Muscle of leg (tissue), 11 donors: ENCODE data around the gene CMIP. TPM values are rescaled to one million over a fixed set of nuclear protein-coding genes. Genes with fewer than 3 reads are reported as not detected.
A peak's percentile ranks its signal among the peaks of the same experiment; 100 is the strongest.

ENCODE experiments used
- DNase-seq: peaks from one replicate; pipeline ENCODE4 v3.0.0; 2013
- H3K27ac ChIP-seq: one replicate; pipeline ENCODE4 v1.5.1; 2013; ENCODE audit warnings: mild to moderate bottlenecking, low read length, control low read depth
- H3K27me3 ChIP-seq: one replicate; pipeline ENCODE4 v1.6.1; 2013; ENCODE audit warnings: low read length; ENCODE audit not compliant: control insufficient read depth, insufficient read depth
- H3K36me3 ChIP-seq: one replicate; pipeline ENCODE4 v1.6.1; 2013; ENCODE audit warnings: low read length; ENCODE audit not compliant: control insufficient read depth, insufficient read depth
- H3K4me1 ChIP-seq: one replicate; pipeline ENCODE4 v1.6.1; 2013; ENCODE audit warnings: low read length; ENCODE audit not compliant: control insufficient read depth, insufficient read depth
- H3K4me3 ChIP-seq: one replicate; pipeline ENCODE4 v1.5.1; 2013; ENCODE audit warnings: low read length, control low read depth
- H3K9me3 ChIP-seq: replicated peaks from 2 replicates; pipeline ENCODE4 v1.6.1; 2013; ENCODE audit warnings: low read depth, low read length; ENCODE audit not compliant: control insufficient read depth
- whole genome bisulfite sequencing: methylation state at CpG from one replicate; pipeline ENCODE4 v1.1.5; 2013; ENCODE audit warnings: missing lambda C conversion rate; ENCODE audit not compliant: insufficient coverage; 5-methylcytosine and 5-hydroxymethylcytosine counted together
- polyA plus RNA-seq, 8 donors: library from polyadenylated mRNA; unstranded; fragments of 120-200 nt; gene quantifications; one replicate each; pipeline versions ENCODE4 v1.2.1 to v1.2.3, GENCODE V29; 2013; ENCODE audit warnings: inconsistent platforms in 1 of 8, low replicate concordance in 1 of 8; ENCODE audit not compliant: insufficient read length in 8 of 8, insufficient read depth in 1 of 8
- total RNA-seq: library from RNA; stranded (reverse); fragments of 120-200 nt; gene quantifications from one replicate; pipeline ENCODE4 v1.2.4, GENCODE V29; 2013

The CMIP gene
- total and polyA plus RNA-seq, 9 donors: 5.5 to 24.3 (median 18.8) TPM

DNA sequence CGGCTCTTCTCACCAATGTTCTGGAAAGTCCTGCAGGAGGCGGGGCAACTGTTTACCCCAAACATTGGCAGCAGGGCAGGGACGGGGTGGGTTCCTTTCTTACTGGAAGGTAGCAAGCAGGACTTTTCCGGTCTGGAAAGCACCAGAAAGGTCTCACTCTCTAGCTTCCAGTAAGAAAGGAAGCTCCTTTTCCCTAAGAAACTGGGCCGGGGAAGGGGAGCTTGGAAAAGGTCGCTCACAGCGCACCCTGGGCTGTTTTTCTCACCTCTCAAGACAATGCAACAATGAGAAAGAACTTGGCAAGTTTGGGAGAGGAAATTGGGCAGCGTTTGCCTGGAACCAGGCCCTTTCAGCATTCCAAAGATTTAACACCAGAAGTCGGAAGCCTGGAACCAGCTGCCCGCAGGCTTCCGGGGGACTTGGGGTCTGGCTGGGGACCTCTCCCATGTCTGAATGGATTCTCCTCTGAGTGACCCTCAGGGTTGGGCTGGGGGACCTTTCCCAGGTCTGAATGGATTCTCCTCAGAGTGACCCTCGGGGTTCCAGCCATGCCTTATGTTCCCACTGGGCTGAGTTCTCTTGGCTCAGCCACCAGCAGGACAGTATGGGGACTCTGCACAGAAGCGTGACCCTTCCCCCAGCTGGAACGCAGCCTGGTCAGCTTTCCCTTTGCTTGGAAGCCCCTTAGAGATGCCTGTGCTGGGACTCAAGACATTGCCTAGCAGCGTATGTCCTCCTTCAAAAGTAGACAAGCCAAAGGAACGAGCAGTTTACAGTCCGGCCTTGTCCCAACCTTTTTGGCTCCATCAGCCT, 167.9 kb downstream of the CMIP start:
- Histone ChIP-seq H3K27ac (peak overlapping the region; percentile 82), H3K4me1 (peaks cover 66% of the 10 kb centered on the region), H3K36me3 (peaks cover 4% of the 10 kb centered on the region), H3K9me3 (no peaks in the 10 kb centered on the region), H3K4me3 (no peak overlapping the region), H3K27me3 (peaks cover 2% of the 10 kb centered on the region)
- 31% methylated on average over 11 of the region's 17 CpGs for WGBS
- DNase-seq: peak; percentile 80

DNA sequence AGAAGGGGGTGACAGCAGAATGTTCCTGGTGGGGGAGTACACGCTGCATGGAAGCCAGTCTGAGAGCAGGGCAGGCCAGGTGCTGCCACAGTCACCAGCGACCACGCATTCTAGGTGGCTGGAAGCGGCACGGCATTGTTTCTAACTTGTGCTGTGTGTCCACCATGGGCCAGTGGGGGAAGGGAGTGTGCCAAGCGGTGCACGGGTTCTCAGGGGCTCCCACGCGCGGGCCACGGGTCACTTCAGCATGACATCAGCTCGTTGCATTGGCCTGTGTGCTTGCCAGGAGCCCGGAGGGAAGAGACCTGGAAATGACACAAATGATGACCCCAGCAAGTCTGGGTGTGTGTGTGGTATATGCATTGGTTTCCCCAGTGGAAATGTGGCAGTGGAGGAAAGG, 169.6 kb downstream of the CMIP start:
- Histone ChIP-seq H3K9me3 (no peaks in the 10 kb centered on the region), H3K4me3 (no peak overlapping the region), H3K27me3 (peaks cover 2% of the 10 kb centered on the region), H3K36me3 (peaks cover 6% of the 10 kb centered on the region), H3K4me1 (peaks cover 68% of the 10 kb centered on the region), H3K27ac (no peak overlapping the region)
- DNase-seq: no peak
- WGBS: 89% methylated on average over 13 of the region's 13 CpGs

DNA sequence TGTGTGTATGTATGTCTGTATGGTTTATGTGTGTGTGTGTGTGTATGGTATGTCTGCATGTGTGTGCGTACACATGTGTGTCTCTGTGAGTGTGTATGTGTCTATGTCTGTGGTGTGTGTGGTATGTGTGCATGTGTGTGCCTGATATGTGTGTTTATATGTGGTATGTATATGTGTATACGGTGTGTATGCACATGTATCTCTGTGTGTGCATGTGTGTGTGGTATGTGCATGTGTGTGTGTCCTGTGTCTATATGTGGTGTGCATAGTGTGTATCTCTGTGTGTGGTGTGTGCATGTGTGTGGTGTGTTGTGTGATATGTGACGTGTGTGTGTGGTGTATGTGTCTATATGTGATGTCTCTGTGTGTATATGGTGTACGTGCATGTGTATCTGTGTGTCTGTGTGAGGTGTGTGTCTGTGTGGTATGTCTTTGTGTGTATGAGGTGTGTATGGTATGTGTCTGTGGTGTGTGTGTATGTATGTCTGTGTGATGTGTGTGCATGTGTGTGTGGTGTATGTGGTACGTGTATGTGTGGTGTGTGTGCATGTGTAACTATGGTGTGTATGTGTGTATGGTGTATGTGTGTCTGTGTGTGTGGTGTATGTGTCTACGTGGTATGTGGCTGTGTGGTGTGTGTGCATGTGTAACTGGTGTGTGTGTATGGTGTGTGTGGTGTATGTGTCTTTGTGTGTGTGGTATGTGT, 170.2 kb downstream of the CMIP start:
- Histone ChIP-seq H3K36me3 (peaks cover 6% of the 10 kb centered on the region), H3K27ac (no peak overlapping the region), H3K4me3 (no peak overlapping the region), H3K27me3 (peaks cover 2% of the 10 kb centered on the region), H3K9me3 (no peaks in the 10 kb centered on the region), H3K4me1 (peaks cover 62% of the 10 kb centered on the region)
- 97% methylated on average over 6 of the region's 6 CpGs for WGBS
- no peak for DNase-seq

DNA sequence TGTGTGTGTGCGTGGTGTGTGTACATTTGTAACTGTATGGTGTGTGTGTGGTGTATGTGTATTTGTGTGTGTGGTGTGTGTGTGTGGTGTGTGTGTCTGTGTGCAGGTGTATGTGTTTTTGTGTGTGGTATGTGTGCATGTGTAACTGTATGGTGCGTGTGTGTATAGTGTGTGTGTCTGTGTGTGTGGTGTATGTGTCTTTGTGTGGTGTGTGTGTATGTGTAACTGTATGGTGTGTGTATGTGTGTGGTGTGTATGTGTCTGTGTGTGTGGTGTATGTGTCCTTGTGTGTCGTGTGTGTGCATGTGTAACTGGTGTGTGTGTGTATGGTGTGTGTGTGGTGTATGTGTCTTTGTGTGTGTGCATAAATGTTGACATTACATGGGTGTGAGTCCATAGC, 170.8 kb downstream of the CMIP start:
- DNase-seq: no peak
- no peak overlapping the region for H3K4me3 ChIP-seq
- no peaks in the 10 kb centered on the region for H3K9me3 ChIP-seq
- H3K27me3 ChIP-seq: peaks cover under 1% of the 10 kb centered on the region
- no peak overlapping the region for H3K27ac ChIP-seq
- 100% methylated on average over 3 of the region's 3 CpGs for WGBS
- peaks cover 6% of the 10 kb centered on the region for H3K36me3 ChIP-seq
- peaks cover 56% of the 10 kb centered on the region for H3K4me1 ChIP-seq

DNA sequence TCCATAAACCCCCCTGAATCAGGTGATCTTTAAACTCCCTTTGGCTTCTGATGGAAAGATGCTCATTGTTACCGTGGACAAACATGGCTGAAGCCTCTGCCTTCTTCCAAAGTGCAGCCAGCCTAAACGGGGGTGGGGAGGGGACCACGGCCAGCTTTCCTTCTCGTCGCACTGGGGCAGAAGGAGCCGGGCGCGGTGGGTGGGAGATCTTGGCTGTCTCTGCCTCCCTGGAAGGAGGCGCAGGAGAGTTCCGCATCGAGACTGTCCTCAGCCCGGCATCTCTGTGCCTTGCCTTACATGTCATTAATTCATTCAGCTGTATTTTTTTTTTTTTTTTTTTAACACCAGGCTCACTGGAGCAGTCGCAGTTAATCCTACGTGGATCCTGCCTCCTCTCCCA, 171.2 kb downstream of the CMIP start:
- Histone ChIP-seq H3K4me3 (no peak overlapping the region), H3K9me3 (no peaks in the 10 kb centered on the region), H3K27ac (no peak overlapping the region), H3K4me1 (peaks cover 51% of the 10 kb centered on the region), H3K36me3 (peaks cover 6% of the 10 kb centered on the region), H3K27me3 (no peaks in the 10 kb centered on the region)
- 48% methylated on average over 3 of the region's 14 CpGs for WGBS
- DNase-seq: no peak

DNA sequence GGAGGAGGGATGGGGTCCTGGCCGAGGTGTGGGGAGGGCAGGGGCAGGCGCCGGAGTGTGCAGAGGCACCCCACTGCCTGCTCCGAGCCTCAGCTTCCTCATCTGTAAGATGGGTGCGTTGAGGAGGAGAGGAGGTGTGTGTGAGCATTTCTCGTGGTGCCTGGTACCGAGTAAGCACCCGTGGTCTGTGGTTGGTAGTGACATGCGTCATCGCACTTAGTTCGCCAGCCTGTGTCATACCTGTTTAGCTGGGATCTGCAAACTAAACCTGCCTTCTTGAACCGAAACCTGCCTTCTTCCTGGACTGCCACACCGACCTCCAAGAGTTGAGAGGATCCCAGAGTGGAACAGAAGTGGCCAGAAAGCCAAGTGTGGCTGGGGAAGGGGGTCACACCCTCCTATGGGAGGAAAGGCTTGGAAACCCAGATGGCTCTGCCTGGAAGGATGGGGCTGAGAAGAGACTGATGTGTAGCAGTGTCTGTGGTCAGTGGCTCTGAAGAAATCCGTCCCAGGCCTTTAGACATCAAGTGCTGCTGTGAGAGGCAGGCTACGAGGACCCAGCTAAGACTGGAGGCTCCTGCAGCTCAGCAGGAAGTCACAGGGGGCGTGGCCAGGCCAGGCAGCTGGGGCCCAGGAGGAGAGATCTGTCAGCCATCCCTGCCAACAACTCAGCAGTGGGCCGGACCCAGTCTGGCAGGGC, 171.9 kb downstream of the CMIP start:
- peaks cover 45% of the 10 kb centered on the region for H3K4me1 ChIP-seq
- 59% methylated on average over 13 of the region's 17 CpGs for WGBS
- no peak overlapping the region for H3K4me3 ChIP-seq
- H3K9me3 ChIP-seq: no peaks in the 10 kb centered on the region
- no peaks in the 10 kb centered on the region for H3K27me3 ChIP-seq
- H3K27ac ChIP-seq: peak overlapping the region; percentile 21
- H3K36me3 ChIP-seq: peaks cover 8% of the 10 kb centered on the region
- DNase-seq: peak; percentile 67

DNA sequence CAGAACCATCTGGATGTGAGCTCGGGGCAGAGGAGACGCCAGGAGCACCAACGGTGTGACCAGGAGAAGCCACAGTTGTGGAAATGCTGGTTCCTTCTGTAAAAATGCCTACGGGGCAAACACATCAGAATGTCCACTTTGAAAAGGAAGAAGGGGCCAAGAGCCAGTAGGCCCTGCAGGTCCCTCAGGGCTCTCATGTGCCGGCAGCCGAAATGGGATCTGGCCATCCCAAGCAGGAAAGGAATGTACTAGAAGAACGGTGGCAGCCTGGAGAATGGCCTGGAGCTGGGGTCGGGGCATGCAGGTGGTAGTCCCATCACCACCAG, 172.4 kb downstream of the CMIP start:
- Histone ChIP-seq H3K36me3 (peaks cover 9% of the 10 kb centered on the region), H3K27me3 (no peaks in the 10 kb centered on the region), H3K4me1 (peaks cover 40% of the 10 kb centered on the region), H3K27ac (peak overlapping the region; percentile 21), H3K4me3 (no peak overlapping the region), H3K9me3 (no peaks in the 10 kb centered on the region)
- no peak for DNase-seq
- WGBS: 30% methylated on average over 8 of the region's 8 CpGs

DNA sequence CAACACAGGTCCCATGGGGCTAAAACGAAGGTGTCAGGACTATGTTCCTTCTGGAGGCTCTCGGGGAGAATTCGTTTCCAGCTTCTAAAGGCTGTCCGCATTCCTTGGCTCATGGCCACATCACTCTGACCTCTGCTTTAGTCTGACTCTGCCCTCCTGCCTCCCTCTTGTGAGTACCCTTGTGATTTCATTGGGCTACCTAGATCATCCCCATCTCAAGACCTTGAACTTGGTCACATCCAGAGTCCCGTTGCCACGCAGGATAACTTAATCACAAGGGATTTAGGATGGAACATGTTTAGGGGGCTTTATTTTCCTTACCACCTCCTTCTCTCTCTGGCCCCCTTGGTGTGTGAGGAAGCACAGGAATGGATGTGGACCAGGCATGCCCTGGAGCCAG, 173.6 kb downstream of the CMIP start:
- 69% methylated on average over 4 of the region's 6 CpGs for WGBS
- H3K36me3 ChIP-seq: peaks cover 9% of the 10 kb centered on the region

DNA sequence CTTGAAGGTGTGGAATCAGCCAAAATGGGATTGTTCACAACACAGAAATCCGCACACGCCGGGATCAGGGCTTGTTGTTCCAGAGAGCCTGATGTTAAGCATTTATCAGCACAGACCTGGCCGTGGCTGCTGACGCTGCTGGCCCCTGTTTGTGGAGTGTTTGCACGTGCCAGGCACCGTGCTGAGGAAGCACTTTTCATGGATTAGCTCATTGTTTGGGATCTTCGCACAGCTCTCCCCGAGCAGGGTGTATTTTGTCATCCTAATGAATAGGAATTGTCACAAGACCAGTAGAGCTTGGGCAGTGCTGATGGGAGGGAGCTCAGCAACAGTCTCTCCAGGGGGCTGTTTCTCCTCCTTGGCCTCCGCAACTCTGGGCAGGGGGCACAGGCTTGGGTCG, 174.1 kb downstream of the CMIP start:
- no peaks in the 10 kb centered on the region for H3K27me3 ChIP-seq
- H3K4me1 ChIP-seq: peaks cover 26% of the 10 kb centered on the region
- no peak overlapping the region for H3K4me3 ChIP-seq
- WGBS: 66% methylated on average over 11 of the region's 11 CpGs
- H3K9me3 ChIP-seq: no peaks in the 10 kb centered on the region
- no peak overlapping the region for H3K27ac ChIP-seq
- peaks cover 9% of the 10 kb centered on the region for H3K36me3 ChIP-seq
- DNase-seq: no peak

More for the DNA sequence above, 173.6 kb downstream of the CMIP start:
- H3K27me3 ChIP-seq: no peaks in the 10 kb centered on the region
- no peak overlapping the region for H3K4me3 ChIP-seq
- no peak for DNase-seq
- H3K9me3 ChIP-seq: no peaks in the 10 kb centered on the region
- no peak overlapping the region for H3K27ac ChIP-seq
- H3K4me1 ChIP-seq: peaks cover 28% of the 10 kb centered on the region

DNA sequence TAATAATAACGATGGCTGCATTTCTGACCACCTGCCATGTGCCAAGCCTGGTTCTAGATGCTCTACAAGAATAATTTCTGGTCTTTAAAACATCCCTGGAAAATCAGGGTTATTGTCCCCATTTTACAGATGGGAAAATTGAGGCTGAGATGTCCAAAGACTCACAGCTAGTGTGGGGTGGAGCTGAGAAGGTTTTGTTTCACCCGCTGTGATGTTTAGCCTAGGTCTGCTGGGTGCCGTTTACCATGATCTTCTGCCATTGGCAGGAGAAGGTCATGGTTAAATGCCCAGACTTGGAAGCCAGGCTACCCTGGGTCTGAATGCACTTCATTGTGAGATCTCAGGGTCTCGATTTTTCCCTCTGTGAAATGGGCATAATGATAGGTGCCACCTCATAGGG, 175.4 kb downstream of the CMIP start:
- DNase-seq: no peak
- peaks cover 9% of the 10 kb centered on the region for H3K36me3 ChIP-seq
- WGBS: 95% methylated on average over 4 of the region's 4 CpGs
- H3K27me3 ChIP-seq: no peaks in the 10 kb centered on the region
- H3K4me1 ChIP-seq: peaks cover 26% of the 10 kb centered on the region
- H3K4me3 ChIP-seq: no peak overlapping the region
- no peak overlapping the region for H3K27ac ChIP-seq
- no peaks in the 10 kb centered on the region for H3K9me3 ChIP-seq
